ENCODE measurements around the gene CEP97.

Gene CEP97

DNA sequence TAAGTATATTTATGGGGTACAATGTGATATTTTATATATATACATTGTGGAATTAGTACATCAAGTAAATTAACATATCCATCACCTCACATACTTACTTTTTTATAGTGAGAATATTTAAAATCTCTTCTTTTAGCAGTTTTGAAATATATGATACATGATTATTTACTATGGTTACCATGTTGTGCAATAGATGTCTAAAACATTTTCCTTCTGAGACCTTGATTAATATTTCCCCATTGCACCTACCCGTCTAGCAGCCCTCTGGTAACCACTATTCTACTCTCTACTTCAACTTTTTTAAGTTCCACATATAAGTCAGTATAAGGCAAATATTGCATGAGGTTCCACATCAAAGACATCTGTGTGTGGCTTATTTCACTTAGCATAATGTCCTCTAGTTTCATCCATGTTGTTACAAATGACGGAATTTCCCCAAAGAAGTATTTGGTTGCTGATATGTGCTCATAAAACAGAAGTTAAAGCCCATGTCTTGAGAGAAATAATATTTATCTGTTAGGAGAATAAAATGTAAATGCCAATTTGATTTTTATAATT is 95.3 kb downstream of the CEP97 start:
- DNase-seq: no peak

Data from T1000 (cell line).